SW480 (cell line): ENCODE data around the gene CAPN9.

Experiments used
- DNase-seq: peaks from one replicate; pipeline ENCODE4 v3.0.0-alpha.2; 2016; ENCODE audit warnings: low spot score

The CAPN9 gene

GRCh38 chr1:230796626-230797025 lies 49.4 kb downstream of the CAPN9 start:
- no peak for DNase-seq

- no peak for DNase-seq
These were observed 50.3 kb downstream of the CAPN9 start for GRCh38 chr1:230797376-230797920.

- DNase-seq, result peak; percentile 66
These were observed 50.8 kb downstream of the CAPN9 start for GRCh38 chr1:230797942-230798365.

- DNase-seq, result no peak
These were observed 51.3 kb downstream of the CAPN9 start for GRCh38 chr1:230798491-230798890.

- no peak for DNase-seq
These were observed 54.0 kb downstream of the CAPN9 start for GRCh38 chr1:230800891-230801840.

- no peak for DNase-seq
These were observed 57.2 kb downstream of the CAPN9 start for GRCh38 chr1:230804396-230804795.

- no peak for DNase-seq
These were observed 59.4 kb downstream of the CAPN9 start for GRCh38 chr1:230806552-230806951.

GRCh38 chr1:230807029-230807428 lies 59.8 kb downstream of the CAPN9 start:
- no peak for DNase-seq

- DNase-seq, result no peak
These were observed 60.5 kb downstream of the CAPN9 start for GRCh38 chr1:230807561-230808280.

- no peak for DNase-seq
These were observed 61.2 kb downstream of the CAPN9 start for GRCh38 chr1:230808281-230808872.

GRCh38 chr1:230809256-230809990 lies 62.2 kb downstream of the CAPN9 start:
- no peak for DNase-seq

- DNase-seq, result no peak
These were observed 65.4 kb downstream of the CAPN9 start for GRCh38 chr1:230812568-230812967.

- no peak for DNase-seq
These were observed 67.9 kb downstream of the CAPN9 start for GRCh38 chr1:230814949-230815692.

- DNase-seq, result no peak
These were observed 68.8 kb downstream of the CAPN9 start for GRCh38 chr1:230816018-230816417.

GRCh38 chr1:230818367-230818766 lies 71.2 kb downstream of the CAPN9 start:
- DNase-seq, result no peak

GRCh38 chr1:230818901-230819300 lies 71.7 kb downstream of the CAPN9 start:
- no peak for DNase-seq

GRCh38 chr1:230819976-230820375 lies 72.8 kb downstream of the CAPN9 start:
- DNase-seq, result no peak

GRCh38 chr1:230820568-230820967 lies 73.4 kb downstream of the CAPN9 start:
- no peak for DNase-seq

GRCh38 chr1:230821346-230821745 lies 74.2 kb downstream of the CAPN9 start:
- no peak for DNase-seq

GRCh38 chr1:230822092-230822581 lies 74.9 kb downstream of the CAPN9 start:
- DNase-seq, result no peak

- DNase-seq, result no peak
These were observed 76.2 kb downstream of the CAPN9 start for GRCh38 chr1:230823426-230823825.
